Right forelimb (tissue), 1 donor: ENCODE measurements around the gene ANGPTL2.

ENCODE experiments used
- DNase-seq: peaks from one replicate; pipeline ENCODE4 v3.0.0-alpha.2; 2018

Gene ANGPTL2

DNA sequence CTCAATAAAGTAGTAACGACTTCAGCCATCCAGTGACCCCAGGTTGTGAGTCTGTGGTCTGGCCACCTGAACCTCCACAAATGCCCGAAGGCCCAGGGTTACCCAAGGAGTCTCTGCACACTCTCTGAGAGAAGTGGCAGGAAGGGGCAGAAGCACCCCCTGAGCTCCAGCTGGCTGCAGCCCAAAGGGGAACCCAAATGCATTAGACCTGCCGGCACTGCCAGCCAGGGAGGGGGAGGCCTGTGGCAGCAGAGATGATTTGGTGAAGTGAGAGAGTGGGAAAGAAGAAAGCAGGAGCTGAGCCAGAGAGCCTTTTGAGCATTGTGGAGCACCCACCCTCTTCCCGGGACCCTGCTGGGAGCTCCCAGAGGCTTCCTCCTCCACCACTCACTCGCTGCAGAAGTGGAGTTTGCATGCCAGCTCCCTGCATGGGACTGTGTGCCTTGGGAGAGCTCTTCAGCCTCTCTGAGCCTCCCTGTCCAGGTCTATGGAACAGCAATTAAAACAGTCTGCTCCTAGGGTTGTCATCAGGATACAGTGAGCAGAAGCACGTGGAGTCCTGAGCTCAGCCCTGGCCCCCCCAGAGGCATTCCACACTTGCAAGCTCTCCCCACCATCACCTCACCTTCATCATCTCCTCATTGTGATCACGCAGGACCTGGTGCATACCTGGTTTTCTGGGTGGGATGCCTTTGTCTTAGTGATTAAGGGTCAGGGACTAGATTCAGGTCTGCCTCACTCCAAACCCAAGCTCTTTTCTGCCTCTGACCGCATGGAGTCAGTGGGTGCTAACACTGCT is 13.8 kb upstream of the ANGPTL2 start:
- peak; percentile 32 for DNase-seq

DNA sequence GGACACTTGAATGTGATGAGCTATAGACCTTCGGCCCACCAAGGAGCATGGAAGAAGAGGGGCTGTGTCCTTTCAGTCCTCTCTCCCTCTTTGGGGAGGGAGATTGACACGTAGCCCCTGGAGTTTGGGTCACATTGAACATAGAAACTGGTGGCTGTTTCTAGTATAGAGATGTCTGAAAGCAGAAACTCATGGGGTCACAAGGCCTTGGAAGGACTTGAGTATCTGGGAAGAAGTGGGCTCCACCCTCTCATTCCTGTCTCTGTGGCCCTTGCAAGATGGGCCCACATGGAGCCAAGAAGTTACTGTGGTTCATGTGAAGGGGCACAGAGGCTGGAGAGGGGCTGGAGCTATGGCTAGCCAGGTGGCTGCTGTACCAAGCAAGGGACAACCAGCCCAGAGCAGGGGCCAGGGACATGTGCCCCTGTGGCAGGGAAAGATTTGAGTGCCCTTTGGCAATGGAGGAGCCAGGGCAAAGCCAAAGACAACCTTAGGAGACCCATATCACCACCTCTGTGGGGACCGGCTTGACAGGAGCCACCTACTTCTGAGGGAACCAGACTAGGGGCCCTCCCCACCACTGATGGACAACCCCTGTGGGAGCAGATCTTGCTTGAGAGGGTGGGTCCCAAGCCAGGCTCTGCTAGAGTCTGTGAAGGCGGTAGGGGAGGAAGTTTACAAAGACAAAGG is 12.8 kb upstream of the ANGPTL2 start:
- DNase-seq: peak; percentile 43

DNA sequence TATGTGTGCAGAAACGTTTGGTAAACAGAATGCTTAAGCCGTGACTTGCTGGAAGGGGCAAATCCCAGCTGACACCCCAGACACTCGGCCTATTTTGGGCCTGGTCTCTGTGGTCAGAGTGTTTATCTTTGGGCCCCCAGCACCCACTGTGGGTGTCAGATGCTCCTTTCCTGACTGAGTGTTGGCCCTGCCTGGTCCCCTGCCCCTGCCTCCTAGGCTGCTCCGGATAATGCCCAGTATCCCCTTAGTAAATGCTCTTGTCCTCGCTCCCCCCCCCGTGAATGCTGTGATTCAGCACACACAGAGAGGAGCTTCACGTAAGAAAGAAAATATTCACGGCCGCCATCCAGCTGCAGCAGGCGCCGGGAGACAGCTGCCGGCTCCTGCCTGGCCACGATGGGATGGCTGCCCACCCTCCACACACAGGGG is 11.3 kb upstream of the ANGPTL2 start:
- peak; percentile 80 for DNase-seq

DNA sequence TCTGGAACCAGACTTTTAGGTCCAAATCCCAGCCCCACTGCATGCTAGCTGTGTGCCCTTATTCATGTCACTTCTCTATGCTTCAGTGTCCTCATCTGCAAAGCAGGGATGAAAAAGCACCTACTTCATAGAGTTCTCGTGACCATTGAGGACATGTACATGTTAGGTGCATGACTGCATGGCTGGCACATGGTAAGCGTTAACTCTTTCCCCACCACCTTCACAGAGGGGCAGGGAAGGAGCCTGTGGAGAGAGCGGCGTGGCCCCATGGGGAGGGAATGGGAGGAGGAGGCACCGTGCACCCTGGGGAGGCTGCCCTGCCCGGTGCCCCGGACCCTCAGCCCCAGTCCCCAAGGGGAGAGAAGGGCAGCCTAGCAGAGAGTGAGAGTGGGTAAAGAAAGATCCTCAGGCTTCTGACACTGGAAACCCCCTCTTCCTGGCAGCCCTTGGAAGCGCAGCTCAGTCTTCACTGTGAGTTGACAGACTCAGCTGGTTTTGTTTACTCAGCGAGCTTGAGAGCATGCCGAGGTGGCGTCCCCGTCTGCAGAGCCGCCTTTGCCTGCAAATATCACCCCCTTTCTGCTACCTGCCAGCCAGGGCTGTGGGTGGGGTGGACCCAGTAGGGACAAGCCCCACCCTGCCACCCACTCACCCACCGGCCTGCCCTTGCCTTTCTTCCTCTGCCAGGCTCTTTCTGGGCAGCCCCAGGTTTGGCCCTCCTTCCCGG is 10.6 kb upstream of the ANGPTL2 start:
- peak; percentile 58 for DNase-seq

DNA sequence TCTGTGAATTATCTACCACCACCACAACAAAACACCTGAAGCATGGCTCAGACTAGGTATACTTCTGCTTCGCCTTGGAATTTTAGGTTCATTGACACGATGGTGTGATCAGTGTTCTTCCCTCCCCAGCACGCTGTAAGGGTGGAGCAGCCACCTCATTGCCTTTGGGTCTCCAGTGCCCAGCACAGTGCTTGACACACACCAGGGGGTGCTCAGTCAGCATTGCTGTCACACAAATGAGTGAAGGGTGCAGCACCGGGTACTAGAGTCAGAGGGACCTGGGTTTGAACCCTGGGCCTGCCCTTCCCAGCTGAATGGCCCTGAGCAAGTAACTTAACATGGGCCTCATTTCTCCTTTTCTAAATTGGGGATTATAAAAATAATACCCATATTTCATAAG is 9.9 kb upstream of the ANGPTL2 start:
- DNase-seq: peak; percentile 23

DNA sequence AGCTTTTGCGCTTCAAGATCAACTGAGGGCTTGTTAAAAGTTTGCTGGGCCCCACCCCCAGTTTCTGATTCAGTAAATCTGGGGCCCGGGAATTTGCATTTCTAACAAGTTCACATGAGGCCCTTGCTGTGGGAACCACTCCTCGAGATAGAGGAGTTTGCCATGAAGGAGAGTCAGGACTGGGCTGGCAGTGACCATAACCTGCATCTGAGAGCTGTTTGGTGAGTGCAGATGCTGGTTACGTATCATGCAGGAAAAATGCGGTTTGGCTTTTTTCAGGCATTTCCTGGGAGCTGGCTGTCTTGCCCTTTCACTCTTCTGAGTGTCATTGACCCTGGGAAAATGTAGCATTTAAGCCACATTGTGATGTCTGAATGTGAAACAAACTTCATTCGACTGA is 9.4 kb upstream of the ANGPTL2 start:
- no peak for DNase-seq

DNA sequence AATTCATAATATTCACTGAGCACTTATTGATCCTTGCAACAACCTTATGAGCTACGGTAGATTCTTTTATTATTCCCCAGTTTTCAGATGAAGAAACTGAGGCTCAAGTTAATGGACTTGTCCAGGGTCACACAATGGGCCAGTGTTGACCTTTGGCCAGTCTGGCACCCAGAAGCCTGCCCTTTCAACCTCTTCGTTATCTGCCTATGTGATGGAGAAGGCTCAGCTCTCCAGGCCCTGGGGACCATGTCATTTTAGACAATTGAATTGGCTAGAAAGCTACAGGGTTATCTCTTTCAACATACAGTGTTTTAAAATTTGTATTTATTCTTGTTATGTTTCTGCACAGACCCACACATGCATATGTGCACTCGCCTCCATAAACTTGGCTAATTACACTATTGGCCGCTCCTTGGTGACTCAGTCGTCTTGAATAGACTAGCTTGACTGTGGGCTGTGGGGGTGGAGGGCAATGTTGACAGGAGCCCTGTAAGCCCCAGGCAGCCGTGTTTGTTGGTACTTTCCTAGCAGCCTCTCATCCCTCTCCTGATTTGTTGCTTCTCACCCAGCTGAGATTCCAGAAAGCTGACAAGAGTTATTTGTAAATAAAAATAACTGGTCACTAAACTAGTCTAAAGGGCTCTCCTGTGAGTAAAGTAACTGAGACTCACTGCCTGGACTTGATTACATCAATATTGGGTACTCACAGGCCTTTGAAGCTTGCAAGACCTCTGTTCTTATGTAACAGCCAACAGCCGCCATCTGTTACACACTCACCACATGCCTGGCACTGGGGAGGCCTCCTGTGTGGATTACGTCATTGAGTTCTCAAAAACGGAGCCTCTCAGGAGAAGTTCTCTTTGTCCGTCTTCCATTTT is 8.5 kb upstream of the ANGPTL2 start:
- DNase-seq: peak; percentile 76

DNA sequence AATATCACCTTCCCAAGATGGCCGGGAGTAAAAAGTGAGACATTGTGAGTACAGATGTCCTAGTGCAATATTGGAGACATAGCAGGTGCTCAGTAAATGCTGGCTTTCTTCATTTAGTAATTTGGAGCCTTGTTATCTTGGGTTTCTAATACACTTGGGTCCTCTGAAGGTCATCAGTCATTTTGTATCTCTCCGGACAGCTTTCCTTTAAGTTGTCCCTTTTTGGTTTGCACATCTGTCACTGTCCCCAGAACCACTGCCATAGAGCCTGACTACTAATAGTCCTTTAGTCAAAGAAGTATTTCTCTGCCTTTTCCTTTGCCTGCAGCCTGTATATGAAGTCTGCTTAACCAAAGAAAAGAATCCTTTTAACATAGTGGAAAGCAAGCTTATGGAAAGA is 7.8 kb upstream of the ANGPTL2 start:
- DNase-seq: no peak

DNA sequence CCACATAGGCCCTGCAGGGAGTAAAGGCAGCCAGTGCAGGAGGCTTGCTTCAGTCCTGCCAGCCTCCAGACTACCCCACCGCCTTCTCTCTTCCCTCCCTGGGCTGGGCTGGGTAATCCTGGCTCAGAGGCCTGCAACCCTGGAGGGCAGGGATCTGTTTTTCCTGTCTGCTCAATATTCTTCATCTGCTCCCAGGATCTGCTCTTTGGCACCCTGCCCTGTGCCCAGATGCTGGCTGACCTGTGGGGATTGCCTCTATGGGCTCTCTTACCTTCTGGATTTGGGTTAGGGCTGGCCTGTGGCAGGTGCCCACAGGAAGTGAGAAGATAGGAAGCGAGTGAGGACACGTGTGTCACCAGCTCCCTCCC is 7.3 kb upstream of the ANGPTL2 start:
- no peak for DNase-seq

DNA sequence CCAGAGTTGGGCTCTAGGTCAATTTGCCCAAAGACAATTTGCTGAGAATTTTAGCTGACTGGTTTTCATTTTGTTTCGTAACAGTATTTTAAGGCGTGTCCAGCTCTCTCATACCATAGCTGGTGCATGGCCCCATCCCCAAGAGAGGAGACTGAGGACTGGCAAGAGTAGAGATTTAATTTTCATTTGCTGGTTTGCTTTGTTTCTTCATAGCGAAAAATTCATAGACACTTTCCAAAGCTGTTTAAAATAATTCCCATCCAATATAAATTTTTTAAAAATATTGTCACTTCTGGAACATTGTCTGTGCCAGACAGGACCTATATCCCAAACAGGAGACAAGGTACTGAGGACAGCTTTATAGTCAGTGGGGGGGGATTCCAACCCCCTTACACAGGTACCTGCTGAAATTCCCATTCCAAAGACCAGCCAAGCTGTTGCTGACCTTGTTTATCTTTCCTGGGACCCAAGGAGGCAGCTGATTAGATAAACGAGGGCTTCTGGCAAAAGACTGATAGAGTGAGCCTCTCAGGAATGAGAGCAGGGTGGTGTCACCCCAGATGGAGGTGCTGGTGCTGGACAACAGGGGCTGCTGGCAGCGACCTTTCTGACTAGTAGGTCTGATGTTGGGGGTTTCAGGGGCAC is 6.8 kb upstream of the ANGPTL2 start:
- no peak for DNase-seq

DNA sequence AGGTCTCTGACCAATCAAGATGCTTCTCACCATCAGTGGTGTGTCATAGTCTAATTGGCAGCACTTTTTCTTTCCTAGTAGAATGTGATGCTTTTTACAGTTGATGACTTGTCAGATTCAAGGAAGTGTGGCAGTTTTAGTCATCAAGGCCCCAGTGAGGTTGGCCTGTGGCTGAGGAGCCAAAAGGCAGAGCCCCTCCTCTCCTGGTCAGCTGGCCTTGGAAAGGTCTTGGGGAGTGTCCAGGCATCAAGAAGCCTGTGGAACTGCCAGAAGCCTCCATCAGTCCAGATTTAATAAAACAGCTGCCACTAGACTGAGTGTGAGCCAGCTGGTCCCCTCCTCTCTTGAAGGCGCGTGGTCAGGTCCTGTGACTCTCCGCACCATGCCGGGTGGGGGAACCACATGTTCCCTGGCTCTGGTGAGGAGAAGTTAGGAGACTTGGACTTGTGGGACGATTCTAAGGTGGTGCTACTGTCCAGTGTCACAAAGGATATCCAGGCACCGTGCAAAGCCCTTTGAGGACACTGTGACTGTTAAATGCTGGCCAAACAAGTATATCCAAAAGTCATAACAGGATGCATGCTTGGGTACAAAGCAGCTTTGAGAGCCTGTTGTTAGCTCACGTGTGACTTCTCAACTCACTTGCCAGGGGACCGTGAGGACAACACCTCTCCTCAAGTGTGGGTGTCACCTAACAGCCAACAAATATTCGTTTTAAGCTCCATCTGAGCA is 6.1 kb upstream of the ANGPTL2 start:
- DNase-seq: peak; percentile 67

DNA sequence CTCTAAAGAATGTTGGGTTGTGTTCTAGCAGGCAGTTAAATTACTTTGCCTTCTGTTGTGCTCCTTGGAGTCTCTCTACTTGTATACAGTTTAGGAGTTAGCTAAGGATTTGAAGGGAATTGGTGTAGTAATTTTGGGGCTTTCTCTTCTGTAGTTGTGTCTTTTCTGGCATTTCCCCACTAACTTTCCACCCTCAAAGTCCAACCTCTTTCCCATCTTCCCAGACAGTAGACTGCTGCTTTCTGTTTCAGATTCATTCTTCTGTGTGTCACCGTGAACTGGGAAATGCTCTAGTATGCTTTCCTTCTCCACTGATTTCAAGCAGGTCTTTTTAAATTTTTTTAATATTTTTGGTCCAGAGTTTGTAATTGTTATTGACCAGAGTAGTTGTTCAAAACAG is 4.5 kb upstream of the ANGPTL2 start:
- no peak for DNase-seq

DNA sequence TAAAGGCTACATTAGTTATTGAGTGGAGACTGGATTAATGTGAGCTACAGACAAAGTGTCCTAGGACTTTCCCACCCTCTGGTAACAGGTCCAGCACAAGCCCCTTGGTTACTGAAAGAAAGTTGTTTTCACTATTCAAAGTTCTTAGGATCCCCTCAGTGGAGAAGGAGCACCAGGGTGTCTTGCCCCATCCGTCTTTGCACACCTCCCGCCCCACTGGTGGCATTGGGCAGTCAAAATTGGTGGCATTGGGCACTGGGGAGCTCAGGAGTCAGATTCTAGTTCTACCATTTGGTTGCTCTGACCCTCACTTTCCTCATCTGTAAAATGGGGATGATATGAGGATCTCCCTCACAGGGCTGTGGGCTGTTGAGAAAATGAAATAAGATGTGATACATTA is 2.4 kb upstream of the ANGPTL2 start:
- DNase-seq: no peak

DNA sequence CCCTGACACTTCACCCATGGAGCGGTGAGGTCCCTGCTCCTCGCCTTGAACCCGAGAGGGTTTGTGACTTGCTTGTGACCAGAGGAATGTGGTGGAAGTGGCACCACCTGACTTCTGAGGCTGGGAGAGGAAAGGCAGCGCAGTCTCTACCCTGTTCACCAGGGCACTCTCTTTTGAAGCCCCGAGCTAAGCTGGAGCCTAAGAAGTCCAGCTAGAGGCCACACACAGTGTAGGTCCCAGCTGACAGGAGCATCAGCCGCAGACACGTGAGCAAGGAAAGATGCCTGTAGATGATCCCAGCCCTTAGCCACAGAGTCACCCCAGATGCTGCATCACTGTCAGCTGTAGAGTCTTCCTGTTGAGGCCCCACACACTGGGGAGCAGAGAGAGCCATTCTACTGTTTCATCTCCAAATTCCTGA is 1.7 kb upstream of the ANGPTL2 start:
- no peak for DNase-seq

DNA sequence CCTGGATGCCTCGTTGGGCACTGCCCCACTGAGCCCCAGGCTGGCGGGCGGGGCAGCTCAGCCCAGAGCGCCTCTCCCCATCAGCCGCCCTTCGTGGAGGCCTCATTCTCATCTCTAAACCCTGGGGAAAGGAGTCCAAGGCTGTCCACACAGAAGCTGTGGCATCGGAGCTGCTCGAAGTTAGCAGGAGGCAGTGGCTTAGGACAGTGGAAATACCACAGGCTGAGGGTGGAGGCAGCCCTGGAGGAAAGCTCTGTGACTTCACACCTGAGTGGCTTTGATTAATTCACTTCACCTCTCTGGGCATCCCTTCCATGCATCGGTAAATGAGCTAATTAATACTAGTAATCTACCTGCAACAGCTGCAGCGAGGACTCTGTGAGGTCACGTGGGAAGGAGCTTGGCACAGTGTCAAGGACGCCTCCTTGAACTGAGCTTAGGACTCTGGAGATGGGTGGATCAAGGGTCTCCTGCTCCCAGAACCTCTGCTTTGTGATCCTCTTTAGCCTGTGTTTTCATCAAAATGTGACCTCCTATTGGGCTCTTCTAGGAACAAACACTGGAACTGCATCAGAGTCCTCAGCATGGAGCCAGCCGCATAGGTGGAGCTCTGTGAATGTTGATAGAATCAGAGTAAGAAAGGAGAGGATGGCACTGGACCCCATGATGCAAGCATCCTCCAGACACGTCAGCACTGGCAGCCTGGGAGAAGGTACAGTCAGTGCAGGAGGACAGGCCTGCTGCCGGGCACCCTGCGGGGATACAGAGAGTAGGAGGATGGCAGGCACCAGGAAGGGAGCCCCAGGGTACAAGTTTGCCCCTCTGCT is 842 bp upstream of the ANGPTL2 start:
- peak; percentile 66 for DNase-seq

DNA sequence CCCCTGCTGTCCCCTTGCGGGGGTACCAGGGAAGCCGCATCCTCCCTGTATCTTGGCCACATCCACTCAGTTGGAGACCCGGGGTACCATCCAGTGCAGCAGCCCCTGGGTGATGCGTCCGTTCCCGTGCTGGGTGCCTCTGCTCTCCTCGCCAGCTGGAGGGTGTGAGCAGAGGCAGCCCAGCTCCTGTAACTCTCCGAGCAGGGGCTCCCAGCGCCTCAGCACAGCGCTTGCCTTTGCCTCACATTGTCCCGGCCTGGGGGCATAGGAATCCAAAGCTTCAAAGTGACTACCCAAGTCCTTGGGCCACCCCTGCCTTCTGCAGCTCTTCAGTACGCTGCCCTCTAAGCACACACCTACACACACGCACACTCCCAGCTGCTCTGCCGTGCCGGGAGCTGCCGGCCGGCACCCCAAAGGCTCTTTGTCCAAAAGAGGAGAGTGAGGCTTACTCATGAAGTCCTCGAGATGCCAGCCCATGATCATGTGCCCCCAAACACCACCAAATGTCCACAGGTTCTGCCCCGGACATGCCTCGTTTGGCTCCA is 733 bp downstream of the ANGPTL2 start:
- no peak for DNase-seq

DNA sequence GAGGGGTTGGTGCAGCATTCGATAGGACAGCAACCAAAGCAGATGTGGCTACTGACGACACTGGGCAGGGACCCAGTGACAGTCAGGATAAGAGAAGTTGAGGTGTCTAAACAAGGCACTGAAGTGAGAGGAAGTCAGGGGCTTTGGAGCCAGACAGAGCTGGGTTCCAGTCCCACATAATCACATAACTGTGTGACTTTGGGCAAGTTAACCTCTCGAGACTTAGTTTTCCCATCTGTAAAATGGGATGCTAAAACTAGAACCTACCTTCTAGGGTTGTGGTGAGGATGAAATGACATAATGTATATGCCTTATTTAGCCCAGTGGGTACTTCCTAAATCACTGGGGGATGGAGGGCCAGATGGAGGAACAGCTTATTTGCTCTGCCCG is 3.1 kb downstream of the ANGPTL2 start:
- DNase-seq: no peak

DNA sequence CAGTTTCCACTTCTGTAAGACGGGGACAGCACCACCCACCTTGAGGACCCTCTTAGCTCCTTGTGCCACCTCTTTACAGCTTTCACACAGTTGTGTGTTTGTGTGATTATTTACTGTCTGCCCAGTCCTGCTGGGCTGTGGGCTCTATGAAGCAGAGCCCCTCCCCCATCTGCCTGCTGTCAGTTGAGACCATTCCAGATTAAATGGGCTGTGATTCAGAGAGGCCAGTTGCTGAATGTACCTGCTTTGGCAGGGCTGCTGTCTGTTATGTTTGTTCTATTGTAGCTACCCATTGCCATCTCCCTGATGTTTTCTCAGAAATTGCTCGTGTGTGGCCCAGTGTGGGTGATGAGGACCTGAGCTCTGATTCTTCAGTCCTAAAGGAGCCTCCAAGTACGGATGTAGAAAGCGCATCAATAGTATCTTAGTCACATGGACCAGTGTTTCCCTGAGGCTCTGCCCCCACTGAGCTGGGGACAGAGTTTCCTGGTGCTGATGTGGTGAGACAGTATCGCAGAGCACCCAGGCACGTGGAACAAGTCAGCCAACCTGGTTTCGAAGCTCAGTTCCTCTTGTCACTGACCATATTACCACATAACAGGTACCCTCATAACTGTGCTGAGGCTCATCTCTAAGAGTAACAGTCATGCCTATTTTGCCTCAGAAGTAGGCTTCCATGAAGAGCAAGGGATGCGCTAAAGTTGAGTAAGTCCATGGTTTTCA is 3.7 kb downstream of the ANGPTL2 start:
- DNase-seq: no peak

DNA sequence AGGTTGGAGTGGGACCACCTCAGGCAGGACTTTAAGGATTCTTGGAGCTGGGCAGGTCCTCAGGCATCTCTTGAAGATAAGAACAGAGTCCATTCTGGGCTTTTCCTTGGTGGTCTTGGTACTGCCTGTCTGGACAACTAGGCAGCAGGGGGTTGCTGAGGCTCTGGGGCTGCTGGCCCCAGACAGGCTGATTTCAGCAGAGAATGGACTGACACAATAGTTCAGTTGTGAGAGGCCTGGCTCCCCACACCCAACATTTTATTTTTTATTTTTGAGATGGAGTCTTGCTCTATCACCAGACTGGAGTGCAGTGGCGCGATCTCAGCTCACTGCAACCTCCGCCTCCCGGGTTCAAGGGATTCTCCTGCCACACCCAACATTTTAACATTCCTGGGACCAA is 4.6 kb downstream of the ANGPTL2 start:
- no peak for DNase-seq

DNA sequence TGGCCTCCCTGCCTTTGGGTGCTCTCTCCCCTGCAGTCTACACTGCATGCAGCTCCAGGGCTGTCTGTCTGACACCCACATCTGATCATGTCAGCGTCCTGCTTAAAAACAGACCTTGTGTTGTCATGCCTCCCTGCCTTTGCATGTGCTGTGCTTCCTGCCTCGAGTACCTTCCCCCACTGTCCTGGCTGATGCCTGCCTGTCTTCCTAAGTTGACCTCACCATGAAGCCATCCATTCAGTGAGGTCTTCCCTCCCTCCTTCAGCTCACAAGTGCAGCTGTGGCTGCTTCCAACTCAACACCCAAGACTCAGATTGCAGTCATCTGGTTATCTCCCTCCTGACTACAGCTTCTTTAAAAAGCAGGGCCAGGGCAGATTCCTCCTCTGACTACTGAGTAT is 5.5 kb downstream of the ANGPTL2 start:
- DNase-seq: no peak
